ENCODE data around the gene LEPROT. TPM values are rescaled to one million over a fixed set of nuclear protein-coding genes. Genes with fewer than 3 reads are reported as not detected.
A peak's percentile ranks its signal among the peaks of the same experiment; 100 is the strongest.

LEPROT gene
- 66.9 and 67.9 TPM in 2 replicates for total RNA-seq (2014; rRNA removed; shearing (Covaris generic))
- polyA plus RNA-seq (2016; fragmentation: Nextera tagmentation; extraction: Ambion mirVana): 171 and 174 TPM in 2 replicates

DNA sequence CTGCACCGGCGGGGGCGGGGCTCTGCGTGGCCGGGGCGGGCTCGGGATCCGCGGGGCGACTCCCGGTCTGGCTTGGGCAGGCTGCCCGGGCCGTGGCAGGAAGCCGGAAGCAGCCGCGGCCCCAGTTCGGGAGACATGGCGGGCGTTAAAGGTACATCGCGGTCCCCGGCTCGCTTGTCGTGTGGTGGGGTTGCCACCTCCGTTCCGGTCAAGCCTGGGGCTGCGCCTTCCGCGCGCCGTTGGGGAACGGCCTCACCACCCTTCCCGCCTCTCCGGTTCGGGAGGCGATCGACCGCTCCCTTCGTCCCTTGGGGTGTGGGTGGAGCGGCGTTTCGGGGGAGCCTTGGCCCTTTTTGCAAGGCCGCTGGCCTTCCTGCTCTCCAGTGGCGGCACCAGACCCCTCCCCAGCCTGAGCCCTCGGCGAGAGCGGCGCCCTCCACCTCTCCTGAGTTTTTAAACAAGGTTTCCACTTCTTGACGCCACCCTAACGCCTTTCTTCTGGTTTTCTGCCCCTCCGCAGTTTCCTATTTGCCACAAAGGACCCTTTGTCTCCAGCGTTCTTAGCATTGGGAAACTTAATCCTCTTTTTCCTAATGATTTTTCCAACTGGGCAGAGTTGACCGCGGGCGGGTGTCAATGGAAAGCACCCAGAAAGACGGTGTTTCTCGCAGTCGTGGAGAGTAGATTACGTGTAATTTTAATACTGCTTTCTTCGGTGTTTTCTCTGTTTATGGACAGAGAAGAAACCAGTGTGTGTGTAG is at the start of gene LEPROT, which contains the start of gene LEPR:
Gene LEPROT, plus strand, starts transcription at position 79 of the 761 bp plus-strand sequence. Its CDS starts 57 bp downstream, at position 136.
Gene LEPR, plus strand, starts transcription at position 79 of the 761 bp plus-strand sequence. CDS start 144,898 bp downstream, outside the sequence.
- WGBS, 2 experiments (ENCODE audit: low coverage in 1 of 2, low lambda C conversion rate in 2 of 2, missing lambda C conversion rate in 2 of 2): 1 to 3% methylated on average over 39 to 58 of the region's 60 CpGs
- peak; percentile 65 for DNase-seq
- Histone ChIP-seq H3K4me3 (peak within 1 kb of the TSS; percentile 89), H3K27me3 (replicated peaks; ENCODE audit: insufficient read depth) (no peaks in the 10 kb centered on the region), H3K4me1 (ENCODE audit: insufficient read depth) (peaks cover 41% of the 10 kb centered on the region), H3K9ac (peak within 1 kb of the TSS; percentile 91), H3K36me3 (ENCODE audit: low read depth) (0 out of 2 replicates have a peak, but pooled peaks cover 3% of the 10 kb centered on the region), H3F3A (ENCODE audit: insufficient read depth) (peaks cover 61% of the 10 kb centered on the region), H3K79me2 (ENCODE audit: insufficient read depth) (peaks cover 34% of the 10 kb centered on the region), H3K9me2 (ENCODE audit: insufficient read depth) (no peaks in the 10 kb centered on the region), H2AFZ (peak within 1 kb of the TSS; percentile 99), H3K9me3 (ENCODE audit: low read depth) (no peaks in the 10 kb centered on the region), H3K4me2 (ENCODE audit: unreplicated experiment) (peak within 1 kb of the TSS; percentile 92), H3K27ac (peak within 1 kb of the TSS; percentile 87), H4K20me1 (ENCODE audit: insufficient read depth) (no peaks in the 10 kb centered on the region)
- in situ Hi-C loops (cut with MboI): no loop called here
- TF ChIP-seq EZH2 (IDR thresholded peaks at IDR 0.05; ENCODE audit: insufficient read depth, poor library complexity, severe bottlenecking): no peak
- TF ChIP-seq EZH2phosphoT487 (IDR thresholded peaks at IDR 0.05; ENCODE audit: insufficient read depth, low read depth): no peak

- WGBS, 2 experiments (ENCODE audit: low coverage in 1 of 2, low lambda C conversion rate in 2 of 2, missing lambda C conversion rate in 2 of 2): 61 to 67% methylated on average over 3 of the region's 3 CpGs
Observed at GRCh38 chr1:65371544-65371943, 48.9 kb upstream of the LEPROT start.

GRCh38 chr1:65372557-65372956 is 47.9 kb upstream of the LEPROT start:
- Histone ChIP-seq H3K79me2 (ENCODE audit: insufficient read depth) (no peaks in the 10 kb centered on the region), H4K20me1 (ENCODE audit: insufficient read depth) (no peaks in the 10 kb centered on the region), H2AFZ (no peak overlapping the region), H3K9me2 (ENCODE audit: insufficient read depth) (no peaks in the 10 kb centered on the region), H3K27ac (no peak overlapping the region), H3K4me3 (no peak overlapping the region), H3K4me1 (ENCODE audit: insufficient read depth) (peaks cover 8% of the 10 kb centered on the region; the same call in 1 of the 2 replicates), H3K9ac (no peak overlapping the region), H3K27me3 (replicated peaks; ENCODE audit: insufficient read depth) (no peaks in the 10 kb centered on the region), H3K36me3 (ENCODE audit: low read depth) (no peaks in the 10 kb centered on the region), H3K4me2 (ENCODE audit: unreplicated experiment) (no peak overlapping the region), H3F3A (ENCODE audit: insufficient read depth) (no peaks in the 10 kb centered on the region), H3K9me3 (ENCODE audit: low read depth) (no peaks in the 10 kb centered on the region)
- peak; percentile 63 for DNase-seq
- TF ChIP-seq EZH2phosphoT487 (IDR thresholded peaks at IDR 0.05; ENCODE audit: insufficient read depth, low read depth) (no peak), EZH2 (IDR thresholded peaks at IDR 0.05; ENCODE audit: insufficient read depth, poor library complexity, severe bottlenecking) (no peak)
- in situ Hi-C loops (cut with MboI): no loop called here
- WGBS, 2 experiments (ENCODE audit: low coverage in 1 of 2, low lambda C conversion rate in 2 of 2, missing lambda C conversion rate in 2 of 2): 0 to 5% methylated on average over 1 of the region's 1 CpG

More at GRCh38 chr1:65371544-65371943, 48.9 kb upstream of the LEPROT start:
- H3F3A ChIP-seq (ENCODE audit: insufficient read depth): no peaks in the 10 kb centered on the region
- no peak overlapping the region for H2AFZ ChIP-seq
- no peaks in the 10 kb centered on the region for H3K79me2 ChIP-seq (ENCODE audit: insufficient read depth)
- no peaks in the 10 kb centered on the region for H3K27me3 ChIP-seq (replicated peaks; ENCODE audit: insufficient read depth)
- TF ChIP-seq EZH2phosphoT487 (IDR thresholded peaks at IDR 0.05; ENCODE audit: insufficient read depth, low read depth) (no peak), EZH2 (IDR thresholded peaks at IDR 0.05; ENCODE audit: insufficient read depth, poor library complexity, severe bottlenecking) (no peak)
- H3K9ac ChIP-seq: no peak overlapping the region
- no peak overlapping the region for H3K4me3 ChIP-seq
- no peak overlapping the region for H3K4me2 ChIP-seq (ENCODE audit: unreplicated experiment)
- no peaks in the 10 kb centered on the region for H3K36me3 ChIP-seq (ENCODE audit: low read depth)
- H4K20me1 ChIP-seq (ENCODE audit: insufficient read depth): no peaks in the 10 kb centered on the region
- no peak for DNase-seq
- H3K9me3 ChIP-seq (ENCODE audit: low read depth): no peaks in the 10 kb centered on the region
- no peaks in the 10 kb centered on the region for H3K9me2 ChIP-seq (ENCODE audit: insufficient read depth)
- in situ Hi-C loops (cut with MboI): no loop called here
- no peak overlapping the region for H3K27ac ChIP-seq
- H3K4me1 ChIP-seq (ENCODE audit: insufficient read depth): peaks cover 8% of the 10 kb centered on the region; the same call in 1 of the 2 replicates

GRCh38 chr1:65377496-65378246 is 42.8 kb upstream of the LEPROT start:
- no peak overlapping the region for H3K4me2 ChIP-seq (ENCODE audit: unreplicated experiment)
- H3K27me3 ChIP-seq (replicated peaks; ENCODE audit: insufficient read depth): no peaks in the 10 kb centered on the region
- H3K9me2 ChIP-seq (ENCODE audit: insufficient read depth): no peaks in the 10 kb centered on the region
- DNase-seq: no peak
- H3K27ac ChIP-seq: no peak overlapping the region
- H3K36me3 ChIP-seq (ENCODE audit: low read depth): peaks cover 5% of the 10 kb centered on the region; the same call in 1 of the 2 replicates
- TF ChIP-seq EZH2 (IDR thresholded peaks at IDR 0.05; ENCODE audit: insufficient read depth, poor library complexity, severe bottlenecking): no peak
- no peak for TF ChIP-seq EZH2phosphoT487 (IDR thresholded peaks at IDR 0.05; ENCODE audit: insufficient read depth, low read depth)
- no peaks in the 10 kb centered on the region for H3F3A ChIP-seq (ENCODE audit: insufficient read depth)
- H3K9ac ChIP-seq: no peak overlapping the region
- no peak overlapping the region for H3K4me3 ChIP-seq
- no peaks in the 10 kb centered on the region for H3K79me2 ChIP-seq (ENCODE audit: insufficient read depth)
- WGBS, 2 experiments (ENCODE audit: low coverage in 1 of 2, low lambda C conversion rate in 2 of 2, missing lambda C conversion rate in 2 of 2): 76 to 85% methylated on average over 4 of the region's 4 CpGs
- H4K20me1 ChIP-seq (ENCODE audit: insufficient read depth): no peaks in the 10 kb centered on the region
- in situ Hi-C loops (cut with MboI): no loop called here
- H3K4me1 ChIP-seq (ENCODE audit: insufficient read depth): 0 out of 2 replicates have a peak, but pooled peaks cover 3% of the 10 kb centered on the region
- no peaks in the 10 kb centered on the region for H3K9me3 ChIP-seq (ENCODE audit: low read depth)
- H2AFZ ChIP-seq: no peak overlapping the region

All from GM23248 (cell line).